Mucosa of descending colon (tissue), 3 donors: Measurements from ENCODE around the gene CTNND2. TPM values are rescaled to one million over a fixed set of nuclear protein-coding genes. Genes with fewer than 3 reads are reported as not detected.
"Not testable (repeated sequence)": the region's sequence is repeated elsewhere in the genome, so short reads cannot be mapped to it uniquely, and the experiment has no call there.

Experiments
- ATAC-seq: fragments of 200-7000 bp; cut with Tn5 transposase; one replicate; pipeline ENCODE4 v1.9.1; 2020; ENCODE audit warnings: mild to moderate bottlenecking, moderate library complexity
- DNase-seq, 3 donors: peaks; one replicate each; pipeline ENCODE4 v3.0.0-alpha.2; 2020
- H3K36me3 ChIP-seq: fragments of 200-600 bp; one replicate; pipeline ENCODE4 v1.8.0; 2021; ENCODE audit warnings: low read depth, mild to moderate bottlenecking
- H3K4me1 ChIP-seq: fragments of 200-600 bp; one replicate; pipeline ENCODE4 v1.8.0; 2021; ENCODE audit warnings: low read depth, mild to moderate bottlenecking
- H3K4me3 ChIP-seq: fragments of 200-600 bp; one replicate; pipeline ENCODE4 v1.8.0; 2021; ENCODE audit warnings: mild to moderate bottlenecking
- H3K9me3 ChIP-seq: fragments of 200-600 bp; one replicate; pipeline ENCODE4 v1.8.0; 2021; ENCODE audit warnings: mild to moderate bottlenecking
- CTCF ChIP-seq: fragments of 200-600 bp; IDR thresholded peaks from one replicate; pipeline ENCODE4 v1.8.0; 2022; ENCODE audit warnings: antibody characterized with exemption, mild to moderate bottlenecking
- intact Hi-C, 2 donors: fragments of 100-400 bp; cut with DNase I in 1 of 2; cut with micrococcal nuclease in 1 of 2; formaldehyde crosslinking; loops; one replicate each; pipeline versions ENCODE4 v1.11.0 to v1.11.1; 2022; cut with DNase I, micrococcal nuclease
- total RNA-seq, 3 donors: library from RNA; stranded (reverse); fragmentation: NEBNext Ultra II Directional in 2 of 3; extraction: Animal tissue kit (Norgen Biotek cat#: 25700) in 2 of 3; gene quantifications; one replicate each; pipeline versions ENCODE4 v1.2.1 to v1.2.4, GENCODE V29; 2021 to 2023
- donor health status: DM: no; HTN: no; CAD: no; lungs with moderate emphysema.
- donor health status: DM: no; HTN: no; CAD: no.
- donor health status: DM: no; HTN: yes; CAD: no.

Gene CTNND2
- total RNA-seq, 3 donors from 2014 or later, result 0.70 to 3.4 (median 0.81) TPM

- Histone ChIP-seq H3K4me3 (no peak overlapping the region), H3K4me1 (no peaks in the 10 kb centered on the region), H3K9me3 (no peaks in the 10 kb centered on the region), H3K36me3 (no peaks in the 10 kb centered on the region)
- DNase-seq (no peak), ATAC-seq (no peak)
- intact Hi-C loops, result no loop called here
- TF ChIP-seq CTCF, result no peak
These were observed 284.1 kb downstream of the CTNND2 start for GRCh38 chr5:11620172-11620571.

GRCh38 chr5:11619339-11620024 is 284.8 kb downstream of the CTNND2 start:
- H3K4me3 ChIP-seq, result no peak overlapping the region
- H3K36me3 ChIP-seq, result no peaks in the 10 kb centered on the region
- ATAC-seq, result no peak
- H3K9me3 ChIP-seq, result no peaks in the 10 kb centered on the region
- peak in 1 of 3 donors; percentile 7 for DNase-seq
- intact Hi-C loops, result no loop called here
- H3K4me1 ChIP-seq, result no peaks in the 10 kb centered on the region
- TF ChIP-seq CTCF, result no peak

- intact Hi-C loops, result no loop called here
- no peak for DNase-seq
- Histone ChIP-seq H3K4me3 (no peak overlapping the region), H3K36me3 (no peaks in the 10 kb centered on the region), H3K4me1 (no peaks in the 10 kb centered on the region), H3K9me3 (no peaks in the 10 kb centered on the region)
- ATAC-seq, result no peak
- TF ChIP-seq CTCF, result no peak
These were observed 287.2 kb downstream of the CTNND2 start for GRCh38 chr5:11617080-11617479.

GRCh38 chr5:11616624-11617023 is 287.6 kb downstream of the CTNND2 start:
- H3K4me1 ChIP-seq, H3K4me3 ChIP-seq, ATAC-seq, intact Hi-C loops, DNase-seq, H3K36me3 ChIP-seq, H3K9me3 ChIP-seq: not testable (repeated sequence)

- TF ChIP-seq CTCF, result no peak
- no peaks in the 10 kb centered on the region for H3K4me1 ChIP-seq
- H3K36me3 ChIP-seq, result no peaks in the 10 kb centered on the region
- ATAC-seq (no peak), DNase-seq (no peak)
- no peak overlapping the region for H3K4me3 ChIP-seq
- no peaks in the 10 kb centered on the region for H3K9me3 ChIP-seq
- intact Hi-C loops, result no loop called here
These were observed 293.2 kb downstream of the CTNND2 start for GRCh38 chr5:11611011-11611410.

GRCh38 chr5:11609570-11610303 is 294.5 kb downstream of the CTNND2 start:
- Histone ChIP-seq H3K36me3 (no peaks in the 10 kb centered on the region), H3K4me1 (no peaks in the 10 kb centered on the region), H3K4me3 (no peak overlapping the region), H3K9me3 (no peaks in the 10 kb centered on the region)
- intact Hi-C loops, result no loop called here
- ATAC-seq (peak; percentile 91), DNase-seq (no peak)
- TF ChIP-seq CTCF, result no peak
